ENCODE measurements around the gene ABCA2.
"Not testable (repeated sequence)": the region's sequence is repeated elsewhere in the genome, so short reads cannot be mapped to it uniquely, and the experiment has no call there.

ABCA2 gene

GRCh38 chr9:137007108-137007815, 20.8 kb downstream of the ABCA2 start:
- H3K9ac ChIP-seq (ENCODE audit: low read length): no peak overlapping the region
- H3K27ac ChIP-seq (ENCODE audit: low read depth, low read length): no peak overlapping the region
- H3K4me1 ChIP-seq (ENCODE audit: insufficient read depth, low read length): no peaks in the 10 kb centered on the region
- H3K36me3 ChIP-seq (ENCODE audit: insufficient read depth, low read length): peaks cover 9% of the 10 kb centered on the region
- no peaks in the 10 kb centered on the region for H3K9me3 ChIP-seq (ENCODE audit: low read length)
- no peaks in the 10 kb centered on the region for H3K27me3 ChIP-seq (ENCODE audit: control insufficient read depth in 1 of 2, insufficient read depth in 2 of 2, low read length in 2 of 2)
- H3K4me3 ChIP-seq (ENCODE audit: low read depth in 1 of 2, low read length in 2 of 2): no peak overlapping the region

- no peaks in the 10 kb centered on the region for H3K4me1 ChIP-seq (ENCODE audit: insufficient read depth, low read length)
- no peak overlapping the region for H3K4me3 ChIP-seq (ENCODE audit: low read depth in 1 of 2, low read length in 2 of 2)
- no peak overlapping the region for H3K27ac ChIP-seq (ENCODE audit: low read depth, low read length)
Measured at GRCh38 chr9:137006116-137007003, 21.7 kb downstream of the ABCA2 start.

GRCh38 chr9:137004285-137004684, 23.8 kb downstream of the ABCA2 start:
- not testable (repeated sequence) for H3K9ac ChIP-seq (ENCODE audit: low read length); H3K27ac ChIP-seq (ENCODE audit: low read depth, low read length); H3K9me3 ChIP-seq (ENCODE audit: low read length); H3K36me3 ChIP-seq (ENCODE audit: insufficient read depth, low read length); H3K4me1 ChIP-seq (ENCODE audit: insufficient read depth, low read length); H3K27me3 ChIP-seq (ENCODE audit: control insufficient read depth in 1 of 2, insufficient read depth in 2 of 2, low read length in 2 of 2); H3K4me3 ChIP-seq (ENCODE audit: low read depth in 1 of 2, low read length in 2 of 2)

More at GRCh38 chr9:137006116-137007003, 21.7 kb downstream of the ABCA2 start:
- no peaks in the 10 kb centered on the region for H3K27me3 ChIP-seq (ENCODE audit: control insufficient read depth in 1 of 2, insufficient read depth in 2 of 2, low read length in 2 of 2)
- no peaks in the 10 kb centered on the region for H3K9me3 ChIP-seq (ENCODE audit: low read length)
- H3K9ac ChIP-seq (ENCODE audit: low read length): no peak overlapping the region
- H3K36me3 ChIP-seq (ENCODE audit: insufficient read depth, low read length): peaks cover 3% of the 10 kb centered on the region

GRCh38 chr9:137002646-137003041, 25.4 kb downstream of the ABCA2 start:
- Histone ChIP-seq H3K9ac (ENCODE audit: low read length) (no peak overlapping the region), H3K36me3 (ENCODE audit: insufficient read depth, low read length) (no peaks in the 10 kb centered on the region), H3K4me3 (ENCODE audit: low read depth in 1 of 2, low read length in 2 of 2) (no peak overlapping the region), H3K27ac (ENCODE audit: low read depth, low read length) (no peak overlapping the region), H3K4me1 (ENCODE audit: insufficient read depth, low read length) (no peaks in the 10 kb centered on the region), H3K27me3 (ENCODE audit: control insufficient read depth in 1 of 2, insufficient read depth in 2 of 2, low read length in 2 of 2) (no peaks in the 10 kb centered on the region), H3K9me3 (ENCODE audit: low read length) (no peaks in the 10 kb centered on the region)

- peaks cover 3 to 5% of the 10 kb centered on the region in 2 donors for H3K27me3 ChIP-seq (ENCODE audit: control insufficient read depth in 1 of 2, insufficient read depth in 2 of 2, low read length in 2 of 2)
- H3K4me3 ChIP-seq (ENCODE audit: low read depth in 1 of 2, low read length in 2 of 2): no peak overlapping the region
- H3K9ac ChIP-seq (ENCODE audit: low read length): no peak overlapping the region
- no peaks in the 10 kb centered on the region for H3K9me3 ChIP-seq (ENCODE audit: low read length)
- no peaks in the 10 kb centered on the region for H3K36me3 ChIP-seq (ENCODE audit: insufficient read depth, low read length)
- H3K27ac ChIP-seq (ENCODE audit: low read depth, low read length): no peak overlapping the region
- no peaks in the 10 kb centered on the region for H3K4me1 ChIP-seq (ENCODE audit: insufficient read depth, low read length)
Measured at GRCh38 chr9:137001857-137002645, 26.0 kb downstream of the ABCA2 start.

GRCh38 chr9:137000177-137000930, 27.7 kb downstream of the ABCA2 start:
- Histone ChIP-seq H3K27me3 (ENCODE audit: control insufficient read depth in 1 of 2, insufficient read depth in 2 of 2, low read length in 2 of 2) (peaks cover 13 to 22% of the 10 kb centered on the region in 2 donors), H3K27ac (ENCODE audit: low read depth, low read length) (no peak overlapping the region), H3K36me3 (ENCODE audit: insufficient read depth, low read length) (no peaks in the 10 kb centered on the region), H3K9me3 (ENCODE audit: low read length) (no peaks in the 10 kb centered on the region), H3K4me1 (ENCODE audit: insufficient read depth, low read length) (peaks cover 6% of the 10 kb centered on the region), H3K9ac (ENCODE audit: low read length) (no peak overlapping the region), H3K4me3 (ENCODE audit: low read depth in 1 of 2, low read length in 2 of 2) (no peak overlapping the region)

GRCh38 chr9:136997830-136998234, 30.2 kb downstream of the ABCA2 start:
- Histone ChIP-seq H3K4me3 (ENCODE audit: low read depth in 1 of 2, low read length in 2 of 2) (no peak overlapping the region), H3K27me3 (ENCODE audit: control insufficient read depth in 1 of 2, insufficient read depth in 2 of 2, low read length in 2 of 2) (peaks cover 13 to 46% of the 10 kb centered on the region in 2 donors), H3K4me1 (ENCODE audit: insufficient read depth, low read length) (peaks cover 15% of the 10 kb centered on the region), H3K36me3 (ENCODE audit: insufficient read depth, low read length) (no peaks in the 10 kb centered on the region), H3K9me3 (ENCODE audit: low read length) (no peaks in the 10 kb centered on the region), H3K27ac (ENCODE audit: low read depth, low read length) (no peak overlapping the region), H3K9ac (ENCODE audit: low read length) (no peak overlapping the region)

- H3K36me3 ChIP-seq (ENCODE audit: insufficient read depth, low read length): no peaks in the 10 kb centered on the region
- H3K27ac ChIP-seq (ENCODE audit: low read depth, low read length): no peak overlapping the region
- H3K9ac ChIP-seq (ENCODE audit: low read length): no peak overlapping the region
- peaks cover 13 to 46% of the 10 kb centered on the region in 2 donors for H3K27me3 ChIP-seq (ENCODE audit: control insufficient read depth in 1 of 2, insufficient read depth in 2 of 2, low read length in 2 of 2)
- no peaks in the 10 kb centered on the region for H3K9me3 ChIP-seq (ENCODE audit: low read length)
- H3K4me3 ChIP-seq (ENCODE audit: low read depth in 1 of 2, low read length in 2 of 2): no peak overlapping the region
- peaks cover 17% of the 10 kb centered on the region for H3K4me1 ChIP-seq (ENCODE audit: insufficient read depth, low read length)
Measured at GRCh38 chr9:136997371-136997770, 30.7 kb downstream of the ABCA2 start.

- Histone ChIP-seq H3K36me3 (ENCODE audit: insufficient read depth, low read length) (no peaks in the 10 kb centered on the region), H3K27me3 (ENCODE audit: control insufficient read depth in 1 of 2, insufficient read depth in 2 of 2, low read length in 2 of 2) (peaks cover 13 to 46% of the 10 kb centered on the region in 2 donors), H3K9ac (ENCODE audit: low read length) (no peak within 1 kb of the TSS), H3K4me3 (ENCODE audit: low read depth in 1 of 2, low read length in 2 of 2) (no peak within 1 kb of the TSS), H3K27ac (ENCODE audit: low read depth, low read length) (no peak within 1 kb of the TSS), H3K4me1 (ENCODE audit: insufficient read depth, low read length) (peaks cover 17% of the 10 kb centered on the region), H3K9me3 (ENCODE audit: low read length) (no peaks in the 10 kb centered on the region)
Measured at GRCh38 chr9:136996361-136997292, 31.4 kb downstream of the ABCA2 start, which contains the start of gene CLIC3. Gene CLIC3 (minus strand): TSS chr9:136996568. CDS start chr9:136996543, 25 bp downstream.

GRCh38 chr9:136995772-136996311, 32.2 kb downstream of the ABCA2 start:
- H3K27me3 ChIP-seq (ENCODE audit: control insufficient read depth in 1 of 2, insufficient read depth in 2 of 2, low read length in 2 of 2): peaks cover 13 to 46% of the 10 kb centered on the region in 2 donors
- H3K4me3 ChIP-seq (ENCODE audit: low read depth in 1 of 2, low read length in 2 of 2): no peak overlapping the region
- no peaks in the 10 kb centered on the region for H3K36me3 ChIP-seq (ENCODE audit: insufficient read depth, low read length)
- H3K9ac ChIP-seq (ENCODE audit: low read length): no peak overlapping the region
- no peak overlapping the region for H3K27ac ChIP-seq (ENCODE audit: low read depth, low read length)
- H3K4me1 ChIP-seq (ENCODE audit: insufficient read depth, low read length): peaks cover 17% of the 10 kb centered on the region
- no peaks in the 10 kb centered on the region for H3K9me3 ChIP-seq (ENCODE audit: low read length)

All from muscle layer of colon (tissue), 2 donors.